ENCODE results near the gene KCNT2. TPM values are rescaled to one million over a fixed set of nuclear protein-coding genes. Genes with fewer than 3 reads are reported as not detected.

Gene KCNT2
- total RNA-seq, 4 donors from 2014 or later: 6.5 to 16.6 (median 8.0) TPM

DNA sequence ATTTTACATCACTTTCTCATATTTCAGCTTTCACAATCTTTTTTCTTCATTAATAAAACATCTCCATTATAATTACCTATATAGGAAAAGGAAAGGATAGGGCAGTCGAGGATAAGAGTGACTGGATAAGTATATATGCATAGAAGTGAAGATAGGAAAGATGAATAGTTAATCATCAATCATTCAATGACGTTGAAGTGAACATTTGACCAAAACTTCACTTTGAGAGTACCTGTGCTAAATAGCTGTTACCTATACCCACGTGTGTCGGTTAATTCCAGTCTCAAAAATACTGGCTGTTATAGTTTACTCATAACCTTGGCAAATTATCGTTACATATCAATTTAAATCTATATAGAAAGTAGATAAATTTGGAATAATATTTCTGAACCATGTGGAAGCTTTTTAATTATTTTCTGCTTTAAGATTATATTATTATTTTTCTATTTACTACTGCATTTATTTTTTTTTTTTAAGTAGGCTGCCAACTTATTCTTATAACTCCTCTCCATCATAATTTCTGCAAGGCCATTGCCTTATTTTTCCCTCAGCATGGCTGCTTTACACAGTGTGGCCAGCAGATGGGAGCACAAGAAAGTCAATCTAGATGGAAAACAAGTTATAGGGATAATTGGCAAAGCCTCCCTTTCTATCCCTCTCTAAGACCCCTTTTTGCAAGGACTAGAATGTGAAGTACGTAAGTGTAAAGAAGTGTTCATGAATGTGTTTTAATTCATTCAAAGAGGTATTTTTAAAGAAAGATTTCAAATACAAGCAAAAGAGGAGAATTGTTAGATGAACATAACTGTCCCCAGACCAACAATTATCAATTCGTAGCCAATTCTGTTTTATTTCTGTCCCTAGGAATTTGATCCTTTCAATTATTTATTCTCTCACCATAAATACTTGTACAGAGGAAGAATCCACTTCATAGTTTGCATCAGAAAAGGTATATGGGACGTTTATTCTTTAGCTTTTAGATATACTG lies 290.4 kb downstream of the KCNT2 start:
- intact Hi-C loops (cut with DNase I): loop anchor here (10.0 kb wide), 1 partner anchor 347 kb away; no protein-coding TSS in a partner anchor
- WGBS: 75% methylated on average over 8 of the region's 8 CpGs
- no peak for DNase-seq (ENCODE audit: extremely low spot score)

DNA sequence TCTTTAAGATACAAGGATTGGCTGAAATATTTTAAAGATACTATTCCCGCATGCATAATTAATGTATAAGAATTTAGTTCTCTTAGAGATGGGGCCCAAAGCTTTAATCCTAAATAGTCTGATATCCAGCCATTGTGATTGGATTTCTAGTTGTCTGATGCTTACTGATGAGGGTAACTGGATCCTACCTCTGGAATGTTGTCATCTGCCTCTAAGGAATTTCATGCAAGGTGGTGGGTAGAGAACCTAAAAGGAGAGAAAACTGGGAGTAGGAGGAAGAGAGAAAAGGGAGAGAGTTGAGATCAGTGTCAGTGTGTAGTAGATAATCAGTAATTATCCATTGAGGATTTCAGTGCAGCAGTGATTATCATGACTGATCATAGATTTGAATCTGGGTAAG lies 295.5 kb downstream of the KCNT2 start:
- TF ChIP-seq EP300 (IDR thresholded peaks at IDR 0.05) (no peak), POLR2AphosphoS5 (IDR thresholded peaks at IDR 0.05) (no peak), POLR2A (IDR thresholded peaks at IDR 0.05; ENCODE audit: low read depth) (no peak)
- TF ChIP-seq, protein P1, sequence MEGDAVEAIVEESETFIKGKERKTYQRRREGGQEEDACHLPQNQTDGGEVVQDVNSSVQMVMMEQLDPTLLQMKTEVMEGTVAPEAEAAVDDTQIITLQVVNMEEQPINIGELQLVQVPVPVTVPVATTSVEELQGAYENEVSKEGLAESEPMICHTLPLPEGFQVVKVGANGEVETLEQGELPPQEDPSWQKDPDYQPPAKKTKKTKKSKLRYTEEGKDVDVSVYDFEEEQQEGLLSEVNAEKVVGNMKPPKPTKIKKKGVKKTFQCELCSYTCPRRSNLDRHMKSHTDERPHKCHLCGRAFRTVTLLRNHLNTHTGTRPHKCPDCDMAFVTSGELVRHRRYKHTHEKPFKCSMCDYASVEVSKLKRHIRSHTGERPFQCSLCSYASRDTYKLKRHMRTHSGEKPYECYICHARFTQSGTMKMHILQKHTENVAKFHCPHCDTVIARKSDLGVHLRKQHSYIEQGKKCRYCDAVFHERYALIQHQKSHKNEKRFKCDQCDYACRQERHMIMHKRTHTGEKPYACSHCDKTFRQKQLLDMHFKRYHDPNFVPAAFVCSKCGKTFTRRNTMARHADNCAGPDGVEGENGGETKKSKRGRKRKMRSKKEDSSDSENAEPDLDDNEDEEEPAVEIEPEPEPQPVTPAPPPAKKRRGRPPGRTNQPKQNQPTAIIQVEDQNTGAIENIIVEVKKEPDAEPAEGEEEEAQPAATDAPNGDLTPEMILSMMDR (IDR thresholded peaks at IDR 0.05): no peak
- H3K27me3 ChIP-seq: no peaks in the 10 kb centered on the region
- intact Hi-C loops (cut with DNase I): loop anchor here (10.0 kb wide), 1 partner anchor 352 kb away; no protein-coding TSS in a partner anchor
- H3K36me3 ChIP-seq: peaks cover 0 to 19% (median 0%) of the 10 kb centered on the region in 4 donors
- DNase-seq (ENCODE audit: extremely low spot score): no peak
- H3K4me3 ChIP-seq: no peak overlapping the region
- no peaks in the 10 kb centered on the region for H3K4me1 ChIP-seq
- H3K9me3 ChIP-seq: no peaks in the 10 kb centered on the region
- 97% methylated on average over 1 of the region's 1 CpG for WGBS
- H3K27ac ChIP-seq (replicated peaks in 1 of 4): no peak overlapping the region

More for the DNA sequence above, 290.4 kb downstream of the KCNT2 start:
- H3K27ac ChIP-seq (replicated peaks in 1 of 4): no peak overlapping the region
- H3K36me3 ChIP-seq: peaks cover 0 to 17% (median 0%) of the 10 kb centered on the region in 4 donors
- no peaks in the 10 kb centered on the region for H3K9me3 ChIP-seq
- TF ChIP-seq, protein P1 (IDR thresholded peaks at IDR 0.05): peak; percentile 50 to 69 (median 54)
- no peak for TF ChIP-seq POLR2AphosphoS5 (IDR thresholded peaks at IDR 0.05)
- no peaks in the 10 kb centered on the region for H3K27me3 ChIP-seq
- H3K4me1 ChIP-seq: no peaks in the 10 kb centered on the region
- no peak overlapping the region for H3K4me3 ChIP-seq

DNA sequence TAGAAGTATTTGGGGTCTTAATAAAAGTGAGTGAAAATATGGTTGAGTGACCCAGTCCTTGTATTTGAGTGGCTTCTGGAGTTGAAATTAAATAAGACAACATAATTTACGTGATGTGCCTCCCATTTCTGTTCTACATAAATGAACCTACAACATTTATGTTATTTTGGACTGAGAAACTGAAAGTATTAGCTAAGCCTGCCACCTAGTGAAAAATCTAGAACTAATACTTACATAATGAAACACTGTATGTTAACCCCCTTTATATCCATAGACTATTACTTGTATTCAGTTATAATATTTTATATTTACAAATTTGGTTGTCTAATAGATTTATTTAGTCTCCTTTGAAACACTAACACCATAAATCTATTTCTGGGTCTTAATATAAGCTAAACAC lies 298.9 kb downstream of the KCNT2 start:
- Histone ChIP-seq H3K4me1 (no peaks in the 10 kb centered on the region), H3K27ac (replicated peaks in 1 of 4) (no peak overlapping the region), H3K9me3 (no peaks in the 10 kb centered on the region), H3K4me3 (no peak overlapping the region), H3K36me3 (peaks cover 0 to 5% (median 0%) of the 10 kb centered on the region in 4 donors), H3K27me3 (no peaks in the 10 kb centered on the region)
- intact Hi-C loops (cut with DNase I): no loop called here
- 75% methylated on average over 1 of the region's 1 CpG for WGBS
- TF ChIP-seq POLR2A (IDR thresholded peaks at IDR 0.05; ENCODE audit: low read depth) (no peak), EP300 (IDR thresholded peaks at IDR 0.05) (no peak), POLR2AphosphoS5 (IDR thresholded peaks at IDR 0.05) (no peak)
- DNase-seq (ENCODE audit: extremely low spot score): no peak

DNA sequence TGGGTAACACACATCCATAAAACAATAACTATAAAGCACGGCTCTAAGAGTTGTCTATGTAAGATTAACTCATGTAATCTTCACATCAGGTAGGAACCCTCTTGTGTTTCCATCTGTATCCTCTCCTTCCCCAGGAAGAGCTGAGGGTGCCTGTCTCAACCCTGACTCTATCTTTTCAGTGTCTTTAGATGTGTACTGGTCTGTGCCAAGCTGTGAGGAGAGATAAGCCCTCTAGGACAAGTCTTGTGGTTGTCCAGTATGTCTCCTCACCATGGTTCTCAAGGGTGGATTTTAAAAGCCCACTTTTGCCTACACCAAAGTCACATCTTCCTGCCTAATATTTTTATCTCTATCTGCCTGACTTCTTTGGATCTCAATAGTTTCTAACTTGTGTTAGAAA lies 300.1 kb downstream of the KCNT2 start:
- Histone ChIP-seq H3K9me3 (no peaks in the 10 kb centered on the region), H3K36me3 (peaks cover 0 to 5% (median 0%) of the 10 kb centered on the region in 4 donors), H3K27me3 (no peaks in the 10 kb centered on the region), H3K4me3 (no peak overlapping the region), H3K4me1 (no peaks in the 10 kb centered on the region), H3K27ac (replicated peaks in 1 of 4) (no peak overlapping the region)
- WGBS: 74% methylated on average over 1 of the region's 1 CpG
- TF ChIP-seq, protein P1 (IDR thresholded peaks at IDR 0.05): no peak
- no peak for TF ChIP-seq EP300 (IDR thresholded peaks at IDR 0.05)
- TF ChIP-seq POLR2A (IDR thresholded peaks at IDR 0.05; ENCODE audit: low read depth): no peak
- TF ChIP-seq POLR2AphosphoS5 (IDR thresholded peaks at IDR 0.05): no peak
- intact Hi-C loops (cut with DNase I): no loop called here
- no peak for DNase-seq (ENCODE audit: extremely low spot score)

DNA sequence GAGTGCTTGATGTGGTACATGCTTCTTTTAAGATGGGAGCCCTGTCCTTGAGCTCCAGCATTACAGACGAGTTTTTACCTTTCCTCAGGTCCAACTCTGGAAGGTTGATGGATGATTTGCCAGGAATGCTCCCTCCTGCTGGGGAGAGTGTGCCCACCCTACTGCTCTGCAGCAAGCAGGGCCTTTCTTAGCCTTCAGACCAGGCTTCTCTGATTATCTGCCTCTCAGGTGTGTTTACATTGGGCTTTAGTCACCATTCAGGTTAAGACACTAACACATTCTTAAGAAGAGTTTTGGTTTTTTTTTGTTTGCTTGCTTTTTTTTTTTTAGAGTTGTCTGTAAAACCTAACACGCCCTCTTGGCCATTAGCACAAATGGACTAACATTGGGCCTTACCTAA lies 301.8 kb downstream of the KCNT2 start:
- intact Hi-C loops (cut with DNase I): no loop called here
- no peaks in the 10 kb centered on the region for H3K9me3 ChIP-seq
- WGBS: 81% methylated on average over 2 of the region's 2 CpGs
- H3K27ac ChIP-seq (replicated peaks in 1 of 4): no peak overlapping the region
- no peaks in the 10 kb centered on the region for H3K4me1 ChIP-seq
- TF ChIP-seq, protein P1 (IDR thresholded peaks at IDR 0.05): no peak
- TF ChIP-seq EP300 (IDR thresholded peaks at IDR 0.05) (no peak), POLR2A (IDR thresholded peaks at IDR 0.05; ENCODE audit: low read depth) (no peak), POLR2AphosphoS5 (IDR thresholded peaks at IDR 0.05) (no peak)
- H3K27me3 ChIP-seq: no peaks in the 10 kb centered on the region
- no peak overlapping the region for H3K4me3 ChIP-seq
- no peak for DNase-seq (ENCODE audit: extremely low spot score)
- H3K36me3 ChIP-seq: no peaks in the 10 kb centered on the region
